Erythroblast (primary cell): ENCODE data around the gene SCGB3A1.

ENCODE experiments used
- GATA1 ChIP-seq: IDR thresholded peaks from 2 replicates; pipeline ENCODE4 v1.6.1; 2011; ENCODE audit warnings: low read depth, mild to moderate bottlenecking, control low read depth, low read length, moderate library complexity
- POLR2A ChIP-seq: IDR thresholded peaks from 2 replicates; pipeline ENCODE4 v1.6.1; 2011; ENCODE audit warnings: mild to moderate bottlenecking, low read length

- TF ChIP-seq POLR2A = no peak
- no peak for TF ChIP-seq GATA1
Measured at GRCh38 chr5:180623844-180624243, 32.5 kb upstream of the SCGB3A1 start.
